Stimulated activated CD4-positive, alpha-beta T cell treated with anti-CD3 and anti-CD28 coated beads, Interleukin-2, amount 100 ng/mL, for 4 hours (primary cell): ENCODE data around the gene GPS1.
"Not testable (repeated sequence)": the region's sequence is repeated elsewhere in the genome, so short reads cannot be mapped to it uniquely, and the experiment has no call there.

Source experiments
- DNase-seq: peaks from one replicate; pipeline ENCODE4 v3.0.0-alpha.2; 2020; ENCODE audit warnings: low read depth

The GPS1 gene

GRCh38 chr17:82028966-82029365 lies 22.7 kb upstream of the GPS1 start:
- no peak for DNase-seq

DNA sequence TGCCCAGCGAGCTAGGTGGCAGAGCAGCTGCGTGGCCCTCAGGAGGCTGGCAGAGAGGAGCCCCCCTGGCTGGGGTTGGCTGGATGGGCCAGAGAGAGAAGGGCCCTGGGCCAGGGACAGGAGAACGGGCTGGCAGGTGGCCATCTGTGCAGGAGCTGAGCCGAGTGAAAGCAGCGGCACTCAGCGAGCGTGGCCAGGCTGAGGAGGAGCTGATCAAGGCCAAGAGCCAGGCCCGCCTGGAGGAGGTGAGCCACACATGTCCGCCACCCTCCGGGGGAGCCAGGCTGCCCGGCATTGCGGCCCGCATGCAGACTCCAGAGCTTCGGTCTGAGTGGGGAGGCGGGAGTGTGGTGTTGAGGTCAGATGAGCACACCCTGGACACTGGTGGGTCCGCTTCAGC lies 22.3 kb upstream of the GPS1 start:
- DNase-seq, result no peak

- no peak for DNase-seq
Measured at GRCh38 chr17:82029990-82030469, 21.7 kb upstream of the GPS1 start.

DNA sequence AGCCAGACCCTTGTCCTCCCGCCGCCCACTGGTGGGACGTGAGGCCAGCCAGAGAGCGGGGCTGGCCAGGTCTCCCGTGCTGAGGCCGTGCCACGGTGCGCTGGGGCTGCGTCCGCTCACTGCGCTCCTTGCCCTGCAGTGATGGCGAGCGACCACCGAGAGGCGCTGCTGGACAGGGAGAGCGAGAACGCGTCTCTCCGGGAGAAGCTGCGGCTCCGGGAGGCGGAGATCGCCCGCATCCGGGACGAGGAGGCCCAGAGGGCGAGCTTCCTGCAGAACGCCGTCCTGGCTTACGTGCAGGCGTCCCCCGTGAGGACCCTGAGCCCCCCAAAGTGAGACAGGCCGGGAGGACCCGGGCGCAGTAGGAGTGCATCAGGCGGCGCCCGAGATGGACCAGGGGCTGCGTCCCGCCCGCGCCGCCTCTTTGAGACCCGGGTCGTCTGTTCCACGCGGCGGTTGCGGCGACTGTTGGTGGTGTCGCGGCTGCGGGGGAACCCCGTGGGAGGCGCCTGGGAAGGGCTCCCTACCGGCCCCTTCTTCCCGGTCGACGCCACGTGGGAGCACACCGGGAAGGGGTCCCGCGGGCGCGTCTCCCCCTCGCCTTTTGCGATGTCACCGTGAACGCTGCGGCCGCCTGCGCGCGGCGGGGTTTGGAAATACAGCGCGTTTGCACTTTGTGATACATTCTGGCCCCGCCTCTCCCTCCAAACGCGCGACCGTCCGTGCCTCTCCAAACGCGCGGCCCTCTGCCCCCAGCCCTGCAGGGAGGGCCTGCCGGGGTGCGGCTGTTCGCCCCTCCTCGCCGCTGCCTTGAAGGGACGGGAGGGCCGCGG lies 21.0 kb upstream of the GPS1 start:
- peak; percentile 71 for DNase-seq

- no peak for DNase-seq
Measured at GRCh38 chr17:82031303-82031884, 20.3 kb upstream of the GPS1 start, which contains the start of gene RAC3. Gene RAC3 (plus strand): TSS chr17:82031678. CDS start chr17:82031762, 84 bp downstream.

- no peak for DNase-seq
Measured at GRCh38 chr17:82031885-82032627, 19.6 kb upstream of the GPS1 start.

- no peak for DNase-seq
Measured at GRCh38 chr17:82033359-82034085, 18.2 kb upstream of the GPS1 start.

DNA sequence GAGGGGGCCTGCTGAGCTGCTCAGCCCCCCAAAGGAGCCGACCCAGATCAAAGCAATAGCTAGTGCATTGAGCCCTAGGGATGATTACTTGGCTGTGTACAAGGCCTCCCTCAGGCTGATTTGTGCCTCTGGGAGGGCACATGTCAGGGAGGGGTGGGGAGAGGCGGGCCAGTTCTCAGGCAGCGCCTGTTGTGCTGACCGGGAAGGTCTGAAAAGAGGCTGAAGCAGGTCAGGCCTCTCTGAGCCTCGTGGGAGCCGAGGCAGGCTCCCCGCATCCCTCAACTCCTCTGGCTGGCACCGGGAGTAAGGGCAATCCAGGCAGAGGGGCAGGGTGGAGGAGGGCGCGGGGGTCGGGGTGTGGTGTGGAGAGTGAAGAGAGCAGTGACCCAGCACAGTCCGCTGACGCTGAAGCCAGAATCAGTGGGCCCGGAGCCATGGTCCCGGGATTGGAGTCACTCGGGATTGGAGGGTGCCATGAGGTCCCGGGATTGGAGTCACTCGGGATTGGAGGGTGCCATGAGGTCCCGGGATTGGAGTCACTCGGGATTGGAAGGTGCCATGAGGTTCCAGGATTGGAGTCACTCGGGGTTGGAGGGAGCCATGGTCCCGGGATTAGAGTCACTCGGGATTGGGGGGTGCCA lies 17.2 kb upstream of the GPS1 start:
- no peak for DNase-seq

GRCh38 chr17:82035488-82035887 lies 16.2 kb upstream of the GPS1 start:
- no peak for DNase-seq

- no peak for DNase-seq
Measured at GRCh38 chr17:82035956-82036633, 15.6 kb upstream of the GPS1 start.

DNA sequence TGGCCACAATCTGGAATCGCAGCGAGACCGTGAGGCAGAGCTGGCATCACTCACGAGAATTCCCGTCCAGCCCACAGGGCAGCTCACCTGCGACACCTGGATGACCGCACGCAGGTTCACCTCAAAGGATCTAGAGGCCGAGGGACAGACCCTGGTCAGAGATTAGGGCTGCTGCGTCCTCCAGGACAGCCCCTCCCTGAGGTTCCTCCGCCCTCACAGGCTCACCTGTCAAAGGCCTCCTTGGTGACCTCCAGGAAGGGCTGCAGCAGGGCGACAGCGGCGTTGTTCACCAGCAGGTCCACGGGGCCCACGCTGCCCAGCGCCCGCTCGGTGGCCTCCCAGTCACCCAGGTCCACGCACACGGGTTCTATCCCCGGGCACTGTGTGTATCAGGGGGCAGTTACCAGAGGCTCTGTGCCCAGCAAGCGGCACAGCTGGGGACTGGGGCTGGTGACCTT lies 15.0 kb upstream of the GPS1 start:
- no peak for DNase-seq

- DNase-seq, result peak; percentile 83
Measured at GRCh38 chr17:82037092-82037888, 14.4 kb upstream of the GPS1 start, which contains the start of gene DCXR. Gene DCXR (minus strand): TSS chr17:82037697. CDS start chr17:82037682, 15 bp downstream.

DNA sequence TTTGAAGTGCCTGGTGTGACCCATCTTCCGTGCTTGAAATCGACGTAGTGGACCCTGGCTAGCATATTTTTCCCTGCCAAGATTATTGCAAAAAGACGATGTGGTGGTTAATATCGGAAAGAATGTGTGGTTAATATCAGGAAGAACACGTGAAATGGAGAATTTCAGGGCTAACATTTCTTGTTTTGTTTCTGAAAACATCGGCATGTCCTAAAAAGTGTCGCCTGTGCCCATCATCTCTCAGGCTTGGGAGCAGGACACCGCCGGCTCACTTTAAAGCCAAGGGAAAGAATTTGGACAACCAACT lies 13.9 kb upstream of the GPS1 start:
- DNase-seq, result no peak

DNA sequence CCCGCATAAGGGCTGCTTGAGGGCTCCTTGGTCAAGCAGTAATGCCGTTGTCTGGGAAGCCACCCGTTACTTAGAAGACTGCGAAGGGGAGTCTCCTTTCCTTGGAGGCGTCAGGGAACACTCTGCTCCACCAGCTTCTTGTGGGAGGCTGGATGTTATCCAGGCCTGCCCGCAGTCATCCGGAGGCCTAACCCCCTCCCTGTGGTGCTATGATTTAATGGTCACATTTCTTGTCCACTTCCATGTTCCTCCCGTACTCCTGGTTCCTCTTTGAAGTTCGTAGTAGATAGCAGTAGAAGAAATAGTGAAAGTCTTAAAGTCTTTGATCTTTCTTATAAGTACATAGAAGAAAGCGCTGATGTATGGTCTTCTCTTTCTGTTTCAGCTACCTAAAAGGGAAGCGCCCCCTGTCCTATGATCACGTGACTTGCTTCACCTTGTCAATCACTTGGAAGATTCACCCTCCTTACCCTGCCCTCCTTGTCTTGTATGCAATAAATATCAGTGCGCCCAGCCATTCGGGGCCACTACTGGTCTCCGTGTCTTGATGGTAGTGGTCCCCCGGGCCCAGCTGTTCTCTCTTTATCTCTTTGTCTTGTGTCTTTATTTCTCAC lies 12.8 kb upstream of the GPS1 start:
- not testable (repeated sequence) for DNase-seq

DNA sequence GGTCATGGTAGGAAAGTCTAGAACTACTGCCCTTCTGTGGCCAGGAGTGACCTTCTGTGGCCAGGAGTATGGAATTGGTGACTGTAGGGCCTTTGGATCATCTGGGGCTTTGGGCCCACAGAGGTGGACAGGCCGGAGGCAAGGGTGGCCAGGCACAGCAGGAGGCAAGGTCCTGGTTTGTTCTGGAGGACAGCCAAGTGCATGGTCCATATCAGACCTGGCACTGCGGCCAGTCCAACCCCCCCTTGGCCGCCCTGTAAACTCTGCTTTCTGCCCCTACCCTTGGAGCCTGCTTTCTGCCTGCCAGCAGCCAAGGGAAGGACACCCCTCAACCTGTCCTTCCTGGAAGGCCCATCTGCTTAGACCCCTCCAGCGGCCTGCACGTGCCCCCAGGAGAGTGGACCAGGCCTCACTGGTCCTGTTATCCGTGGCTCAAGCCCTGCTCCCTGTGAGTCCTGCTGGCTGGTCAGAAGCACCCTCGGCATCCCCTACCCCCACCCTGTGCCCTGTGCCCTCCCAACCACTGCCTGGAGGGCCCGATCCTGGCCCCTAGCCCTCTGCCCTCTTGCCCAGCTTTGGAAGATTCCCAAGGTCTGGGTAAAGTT lies 11.9 kb upstream of the GPS1 start:
- DNase-seq, result no peak

- no peak for DNase-seq
Measured at GRCh38 chr17:82041144-82041814, 10.4 kb upstream of the GPS1 start.

DNA sequence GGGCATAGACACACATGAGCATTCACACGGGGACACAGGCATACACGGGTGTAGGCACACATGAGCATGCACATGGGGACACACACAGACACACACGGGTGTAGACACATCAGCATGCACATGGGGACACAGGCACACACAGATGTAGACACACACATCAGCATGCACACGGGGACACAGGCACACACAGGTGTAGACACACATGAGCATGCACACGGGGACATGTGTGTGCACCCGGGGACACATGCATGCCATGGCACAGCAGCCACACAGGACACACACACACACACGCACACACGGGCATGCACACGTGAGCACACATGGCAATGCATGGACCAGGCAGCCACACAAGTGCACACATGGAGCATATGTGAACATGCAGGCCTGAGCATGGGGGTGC lies 9.0 kb upstream of the GPS1 start:
- no peak for DNase-seq

DNA sequence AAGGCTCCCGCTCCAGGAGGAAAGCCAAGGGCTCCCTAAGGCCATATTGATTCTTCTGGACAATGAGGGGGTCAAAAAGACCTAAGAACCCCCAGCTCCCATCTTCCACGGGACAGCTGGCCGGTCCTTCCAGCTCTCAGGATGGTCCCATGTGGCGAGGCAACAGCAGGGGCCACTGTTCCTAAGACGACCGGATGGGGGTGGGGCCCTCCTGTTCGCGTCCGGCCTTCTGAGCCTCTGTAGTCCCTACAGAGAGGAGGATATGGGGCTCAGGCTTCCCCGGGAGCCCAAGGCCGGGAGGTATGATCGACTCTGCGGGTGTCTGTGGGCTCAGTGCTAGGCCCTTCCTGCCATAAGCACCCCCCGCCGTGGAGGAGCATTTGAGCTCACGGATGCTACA lies 8.2 kb upstream of the GPS1 start:
- DNase-seq, result no peak
